Osteoblast (primary cell): ENCODE results near the gene PSMB3. TPM values are rescaled to one million over a fixed set of nuclear protein-coding genes. Genes with fewer than 3 reads are reported as not detected.

Experiments used
- DNase-seq: peaks from one replicate; pipeline ENCODE4 v3.0.0; 2011; ENCODE audit warnings: low spot score, mixed read lengths; ENCODE audit not compliant: insufficient read length; ENCODE audit errors: missing footprints
- H2AFZ ChIP-seq: 2 replicates; pipeline ENCODE4 v1.6.0; 2011; ENCODE audit warnings: mild to moderate bottlenecking, low read length
- H3K27ac ChIP-seq: 2 replicates; pipeline ENCODE4 v1.5.1; 2011; ENCODE audit warnings: mild to moderate bottlenecking, low read depth, low read length, moderate library complexity
- H3K27me3 ChIP-seq: 2 replicates; pipeline ENCODE4 v1.6.0; 2012; ENCODE audit warnings: mild to moderate bottlenecking, control low read depth, inconsistent platforms, low read length, moderate library complexity; ENCODE audit not compliant: insufficient read depth
- H3K36me3 ChIP-seq: 2 replicates; pipeline ENCODE4 v1.5.1; 2011; ENCODE audit warnings: mild to moderate bottlenecking, low read length, control low read depth, moderate library complexity; ENCODE audit not compliant: insufficient read depth
- H3K4me1 ChIP-seq: 2 replicates; pipeline ENCODE4 v1.5.1; 2011; ENCODE audit warnings: mild to moderate bottlenecking, low read length, control low read depth, moderate library complexity; ENCODE audit not compliant: insufficient read depth
- H3K4me2 ChIP-seq: 2 replicates; pipeline ENCODE4 v1.6.0; 2011; ENCODE audit warnings: mild to moderate bottlenecking, low read length; ENCODE audit not compliant: insufficient read depth
- H3K4me3 ChIP-seq: fragments of 200-600 bp; sonication (generic); 3 replicates; pipeline ENCODE4 v1.5.1; 2012; ENCODE audit warnings: mild to moderate bottlenecking, low read length, inconsistent platforms; ENCODE audit not compliant: insufficient read depth
- H3K79me2 ChIP-seq: 2 replicates; pipeline ENCODE4 v1.6.0; 2012; ENCODE audit warnings: mild to moderate bottlenecking, low read length, control low read depth, inconsistent platforms; ENCODE audit not compliant: insufficient read depth
- H3K9me3 ChIP-seq: 2 replicates; pipeline ENCODE4 v1.5.1; 2011; ENCODE audit warnings: low read depth, low read length, control low read depth
- H4K20me1 ChIP-seq: 2 replicates; pipeline ENCODE4 v1.6.0; 2012; ENCODE audit warnings: mild to moderate bottlenecking, low read length, control low read depth; ENCODE audit not compliant: insufficient read depth
- total RNA-seq: library from RNA; depleted of rRNA; stranded (reverse); fragments of >200 nt; gene quantifications from 2 replicates; pipeline ENCODE4 v1.2.3, GENCODE V29; 2012
- TF ChIP-seq, protein P1 (sequence below): IDR thresholded peaks from 2 replicates; pipeline ENCODE4 v1.5.1; 2011; ENCODE audit warnings: mild to moderate bottlenecking, low read depth, low read length, moderate library complexity; ENCODE audit errors: extremely low read depth

Gene PSMB3
- total RNA-seq, 1 donor, result 235 TPM

DNA sequence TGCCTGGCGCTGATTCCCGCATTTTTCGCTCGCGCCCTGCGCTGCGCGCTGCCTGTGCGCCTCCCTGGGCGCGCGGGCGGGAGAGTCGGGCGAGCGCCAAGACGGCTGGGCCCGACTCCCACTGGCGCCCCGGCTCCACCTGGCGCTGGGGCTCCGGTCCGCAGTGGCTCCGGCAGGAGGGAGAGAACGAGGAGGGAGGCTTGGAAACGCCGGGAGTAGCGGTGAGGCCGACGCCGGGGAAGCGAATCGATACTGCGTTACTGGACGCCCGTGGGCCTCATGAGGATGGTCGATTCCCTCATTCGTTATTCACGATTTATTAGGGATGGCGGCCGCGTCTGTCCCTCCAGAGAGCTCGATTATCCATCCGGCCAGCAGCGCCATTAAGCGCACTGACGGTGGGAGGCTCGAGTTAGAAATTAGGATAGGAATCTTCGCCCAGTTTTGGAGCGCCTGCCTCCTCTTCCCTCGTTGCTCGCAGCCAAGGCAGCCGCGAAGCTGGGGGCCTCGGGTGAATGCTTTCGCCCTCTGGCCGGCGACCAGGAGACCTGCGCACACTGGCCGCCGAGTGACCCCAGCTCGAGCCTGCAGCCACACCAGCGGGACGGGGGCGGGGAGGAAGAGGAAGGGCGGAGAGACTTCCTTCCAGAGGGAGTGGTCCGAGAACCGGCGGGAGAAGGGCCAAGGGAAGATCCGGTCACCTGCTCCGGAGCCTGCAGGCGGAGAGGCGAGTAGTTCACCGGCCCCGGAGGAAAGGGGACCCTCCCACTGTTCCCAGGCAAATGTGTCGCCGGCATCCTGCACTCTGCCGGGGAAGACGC is 3.1 kb upstream of the PSMB3 start:
- Histone ChIP-seq H3K9me3 (no peaks in the 10 kb centered on the region), H2AFZ (peak overlapping the region; percentile 41), H3K4me2 (peak overlapping the region; percentile 89), H3K4me3 (peak overlapping the region; percentile 99), H3K27ac (no peak overlapping the region), H3K36me3 (peaks cover 9% of the 10 kb centered on the region), H3K4me1 (peaks cover 46% of the 10 kb centered on the region), H3K79me2 (peaks cover 55% of the 10 kb centered on the region), H3K27me3 (no peaks in the 10 kb centered on the region), H4K20me1 (peaks cover 25% of the 10 kb centered on the region)
- DNase-seq, result peak; percentile 69
- TF ChIP-seq, protein P1, sequence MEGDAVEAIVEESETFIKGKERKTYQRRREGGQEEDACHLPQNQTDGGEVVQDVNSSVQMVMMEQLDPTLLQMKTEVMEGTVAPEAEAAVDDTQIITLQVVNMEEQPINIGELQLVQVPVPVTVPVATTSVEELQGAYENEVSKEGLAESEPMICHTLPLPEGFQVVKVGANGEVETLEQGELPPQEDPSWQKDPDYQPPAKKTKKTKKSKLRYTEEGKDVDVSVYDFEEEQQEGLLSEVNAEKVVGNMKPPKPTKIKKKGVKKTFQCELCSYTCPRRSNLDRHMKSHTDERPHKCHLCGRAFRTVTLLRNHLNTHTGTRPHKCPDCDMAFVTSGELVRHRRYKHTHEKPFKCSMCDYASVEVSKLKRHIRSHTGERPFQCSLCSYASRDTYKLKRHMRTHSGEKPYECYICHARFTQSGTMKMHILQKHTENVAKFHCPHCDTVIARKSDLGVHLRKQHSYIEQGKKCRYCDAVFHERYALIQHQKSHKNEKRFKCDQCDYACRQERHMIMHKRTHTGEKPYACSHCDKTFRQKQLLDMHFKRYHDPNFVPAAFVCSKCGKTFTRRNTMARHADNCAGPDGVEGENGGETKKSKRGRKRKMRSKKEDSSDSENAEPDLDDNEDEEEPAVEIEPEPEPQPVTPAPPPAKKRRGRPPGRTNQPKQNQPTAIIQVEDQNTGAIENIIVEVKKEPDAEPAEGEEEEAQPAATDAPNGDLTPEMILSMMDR, result no peak

DNA sequence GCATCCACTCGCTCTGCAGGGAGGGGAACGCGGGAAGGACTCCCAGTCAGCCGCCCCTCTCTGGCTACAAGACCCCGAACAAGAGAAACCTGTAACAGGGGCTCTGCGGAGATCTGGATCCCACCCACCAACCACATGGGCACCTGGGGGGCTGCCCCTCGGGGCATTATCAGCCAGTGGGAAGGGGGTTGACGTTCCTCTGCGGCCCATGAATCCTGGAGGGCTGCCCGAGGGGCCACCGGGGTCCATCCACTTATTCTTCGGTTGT is 2.6 kb upstream of the PSMB3 start:
- no peak for DNase-seq
- Histone ChIP-seq H3K9me3 (no peaks in the 10 kb centered on the region), H2AFZ (peak overlapping the region; percentile 41), H3K79me2 (peaks cover 55% of the 10 kb centered on the region), H3K27ac (no peak overlapping the region), H3K36me3 (peaks cover 11% of the 10 kb centered on the region), H3K4me3 (peak overlapping the region; percentile 99), H3K4me2 (peak overlapping the region; percentile 89), H3K27me3 (no peaks in the 10 kb centered on the region), H4K20me1 (peaks cover 24% of the 10 kb centered on the region), H3K4me1 (peaks cover 46% of the 10 kb centered on the region)
- TF ChIP-seq, protein P1, result no peak

DNA sequence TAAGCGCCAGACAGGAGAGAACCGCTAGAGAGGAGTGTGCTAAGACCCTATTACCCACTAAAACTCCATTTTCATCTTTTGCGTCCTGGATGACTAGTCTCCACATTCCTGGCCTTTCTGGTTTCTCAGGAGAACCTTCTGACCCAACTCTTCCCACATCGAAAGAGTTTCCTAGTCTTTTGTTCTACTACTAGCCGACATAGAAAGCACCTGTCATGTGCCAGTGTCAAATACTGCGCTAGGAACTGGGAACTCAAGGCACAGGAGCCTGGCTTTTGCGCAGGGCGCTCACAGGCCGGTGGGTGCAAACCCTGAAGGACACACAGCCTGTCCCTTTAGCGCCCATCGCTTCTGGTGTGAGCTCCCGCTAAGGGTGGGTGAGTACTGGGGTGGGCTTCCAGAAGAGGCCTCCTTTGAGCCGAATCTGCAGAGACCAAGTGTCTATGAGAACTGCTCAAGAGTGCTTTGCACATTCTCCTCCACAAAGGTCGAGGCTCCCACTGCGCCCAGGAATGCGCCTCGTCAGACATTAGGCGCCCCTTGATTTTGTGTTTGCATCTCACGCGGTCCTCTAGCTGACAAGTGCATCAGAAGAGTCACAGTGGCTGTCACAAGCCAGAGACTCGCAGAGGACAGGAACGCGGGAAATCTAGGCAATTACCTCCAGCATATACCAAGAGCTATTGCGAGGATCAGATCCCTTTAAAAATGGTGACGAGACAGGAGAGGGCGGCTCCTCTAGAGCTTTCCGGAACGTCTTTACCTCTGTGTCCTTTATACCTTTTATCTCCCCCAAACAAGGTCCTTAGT is 2.0 kb upstream of the PSMB3 start:
- H3K79me2 ChIP-seq, result peaks cover 51% of the 10 kb centered on the region

More for the DNA sequence above, 2.0 kb upstream of the PSMB3 start:
- H3K9me3 ChIP-seq, result no peaks in the 10 kb centered on the region
- H4K20me1 ChIP-seq, result peaks cover 20% of the 10 kb centered on the region
- TF ChIP-seq, protein P1, result no peak
- H3K27me3 ChIP-seq, result no peaks in the 10 kb centered on the region
- H3K4me2 ChIP-seq, result peak overlapping the region; percentile 89
- peaks cover 46% of the 10 kb centered on the region for H3K4me1 ChIP-seq
- DNase-seq, result no peak
- no peak overlapping the region for H3K27ac ChIP-seq
- H2AFZ ChIP-seq, result peak overlapping the region; percentile 69
- peak overlapping the region; percentile 99 for H3K4me3 ChIP-seq
- H3K36me3 ChIP-seq, result peaks cover 13% of the 10 kb centered on the region
